Iris pigment epithelial cell (primary cell): ENCODE results near the gene CHI3L2.

ENCODE experiments used
- DNase-seq: peaks from one replicate; pipeline ENCODE4 v3.0.0-alpha.2; 2011; ENCODE audit warnings: low read depth

CHI3L2 gene

DNA sequence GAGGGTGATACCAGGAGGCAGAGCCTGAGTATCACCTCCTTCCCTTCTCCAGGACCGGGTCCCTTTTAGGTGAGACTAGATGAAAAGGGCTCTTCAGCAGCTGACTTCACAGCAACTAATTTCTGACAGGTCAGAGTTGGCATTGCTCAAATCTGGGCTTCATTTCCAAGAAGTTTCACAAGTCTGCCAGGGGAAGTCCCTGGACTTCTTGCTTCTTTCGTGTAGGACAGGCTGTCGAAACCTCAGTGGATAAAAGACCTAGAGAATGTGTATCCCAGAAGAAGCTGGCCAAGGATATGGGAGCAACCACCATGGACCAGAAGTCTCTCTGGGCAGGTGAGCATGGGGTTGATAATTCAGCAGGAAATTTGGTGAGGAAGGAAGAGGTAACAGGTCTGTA lies at the start of gene CHI3L2:
Gene CHI3L2, plus strand, starts transcription at position 280 of the 400 bp plus-strand sequence. Its CDS starts 17 bp downstream, at position 297.
- DNase-seq, result peak; percentile 63

- no peak for DNase-seq
Measured at GRCh38 chr1:111179968-111180533, 47.5 kb upstream of the CHI3L2 start.

GRCh38 chr1:111182052-111182451 lies 45.5 kb upstream of the CHI3L2 start:
- no peak for DNase-seq

DNA sequence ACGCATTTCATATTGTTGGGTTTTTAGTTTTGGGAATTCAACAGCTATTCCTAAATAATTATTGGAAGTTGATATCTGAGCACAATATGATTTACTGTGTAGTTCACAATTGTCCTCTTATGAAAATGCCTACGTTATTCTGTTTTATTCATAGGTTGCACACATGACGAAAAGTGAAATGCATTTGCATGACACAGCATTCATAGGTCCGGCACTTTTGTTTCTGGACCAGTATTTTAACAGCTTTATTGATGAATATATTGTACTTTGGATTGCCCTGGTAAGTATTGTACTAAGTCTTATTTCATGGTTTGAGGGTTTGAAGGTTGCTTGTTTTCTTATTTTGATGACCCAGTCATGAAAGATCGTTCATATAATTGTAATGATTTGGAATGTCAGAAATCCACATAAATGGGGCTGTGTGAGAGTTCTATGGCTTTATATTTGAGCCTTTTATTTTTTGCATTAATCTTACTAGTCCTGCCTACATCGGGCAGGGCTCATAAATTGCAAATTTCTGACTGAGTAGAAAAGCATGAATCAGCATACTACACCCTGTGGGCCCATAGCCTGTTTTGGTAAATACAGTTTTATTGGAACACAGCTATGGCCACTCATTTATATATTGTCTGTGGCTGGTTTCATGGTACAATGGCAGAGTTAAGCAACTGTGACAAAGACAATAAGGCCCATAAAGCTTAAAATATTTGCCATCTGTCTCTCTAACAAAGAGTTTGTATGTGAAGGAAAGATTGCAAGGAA lies 44.0 kb upstream of the CHI3L2 start:
- DNase-seq, result no peak

DNA sequence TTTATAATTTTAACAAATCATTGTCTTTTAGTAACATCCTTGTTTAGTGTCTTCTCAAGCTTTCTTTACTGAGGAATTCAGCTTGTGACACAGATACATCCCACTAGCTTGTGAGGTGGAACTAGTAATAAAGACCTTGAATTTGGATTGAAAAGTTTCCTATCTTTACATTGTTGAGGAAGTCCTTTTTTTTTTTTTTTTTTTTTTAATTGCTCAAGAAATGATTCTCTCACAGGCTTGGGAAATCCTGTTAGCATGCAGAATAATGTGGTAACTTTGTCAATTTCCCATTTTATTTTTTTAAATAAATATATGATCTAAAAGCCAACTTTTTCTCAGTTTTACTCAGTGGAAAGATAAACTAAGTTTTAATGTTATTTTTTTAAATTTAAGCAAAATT lies 42.9 kb upstream of the CHI3L2 start:
- no peak for DNase-seq

- DNase-seq, result peak; percentile 38
Measured at GRCh38 chr1:111190931-111191451, 36.5 kb upstream of the CHI3L2 start.

DNA sequence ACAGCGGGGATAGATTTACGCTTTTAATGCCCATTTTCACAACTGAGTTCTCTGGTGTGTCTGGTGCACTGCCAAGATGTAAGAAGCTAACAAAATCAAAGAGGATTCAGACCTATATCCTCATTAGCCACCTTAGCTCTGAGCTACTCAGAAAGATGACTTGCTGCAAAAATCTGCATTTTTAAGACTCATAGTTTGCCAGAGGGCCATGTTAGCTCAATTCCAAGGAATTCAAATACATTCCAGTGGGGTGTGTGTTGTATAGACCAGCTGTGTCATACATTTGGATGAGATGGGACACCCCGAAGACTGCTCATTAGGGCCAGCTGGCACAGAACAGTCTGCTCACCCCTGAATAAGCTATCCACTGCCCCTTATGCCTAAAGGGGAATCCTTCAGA lies 36.0 kb upstream of the CHI3L2 start:
- peak; percentile 57 for DNase-seq

- no peak for DNase-seq
Measured at GRCh38 chr1:111192074-111192473, 35.4 kb upstream of the CHI3L2 start.

GRCh38 chr1:111192658-111193519 lies 34.6 kb upstream of the CHI3L2 start:
- DNase-seq, result peak; percentile 21

DNA sequence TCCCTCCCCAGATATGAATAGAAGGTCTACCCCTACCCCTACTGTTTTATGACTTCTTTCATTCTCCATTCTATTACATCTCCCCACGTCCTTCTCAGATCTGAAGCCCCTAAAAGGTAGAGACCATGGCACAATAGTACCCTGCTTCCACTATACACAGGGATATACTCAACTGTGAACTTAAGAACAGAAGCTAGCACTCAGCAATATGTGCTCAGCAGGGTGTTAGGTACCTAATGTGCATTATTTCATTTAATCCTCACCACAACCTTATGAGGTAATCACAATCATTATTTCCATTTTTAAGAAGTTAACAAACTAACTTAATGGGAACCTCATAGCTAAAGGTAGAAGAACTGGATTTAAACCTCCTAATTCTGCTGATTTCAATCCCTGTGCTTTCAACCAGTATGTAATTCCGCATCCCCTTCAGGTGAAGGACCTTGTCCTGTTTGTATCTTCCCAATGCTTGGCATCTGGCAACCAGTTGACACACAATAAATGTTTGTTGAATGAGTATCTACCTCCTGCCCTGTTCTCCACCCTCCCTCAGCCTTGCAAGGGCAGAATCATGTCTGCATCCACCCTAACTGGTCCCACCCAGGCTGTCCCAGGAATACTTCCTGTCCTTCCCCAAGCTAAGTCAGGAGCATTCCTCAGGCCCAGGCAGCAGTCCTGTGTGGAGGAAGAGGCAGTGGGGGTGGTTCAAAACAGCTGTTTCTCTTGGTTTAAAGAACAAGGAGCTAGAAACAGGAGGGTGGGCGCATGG lies 33.6 kb upstream of the CHI3L2 start:
- no peak for DNase-seq

- no peak for DNase-seq
Measured at GRCh38 chr1:111195002-111195684, 32.4 kb upstream of the CHI3L2 start.

DNA sequence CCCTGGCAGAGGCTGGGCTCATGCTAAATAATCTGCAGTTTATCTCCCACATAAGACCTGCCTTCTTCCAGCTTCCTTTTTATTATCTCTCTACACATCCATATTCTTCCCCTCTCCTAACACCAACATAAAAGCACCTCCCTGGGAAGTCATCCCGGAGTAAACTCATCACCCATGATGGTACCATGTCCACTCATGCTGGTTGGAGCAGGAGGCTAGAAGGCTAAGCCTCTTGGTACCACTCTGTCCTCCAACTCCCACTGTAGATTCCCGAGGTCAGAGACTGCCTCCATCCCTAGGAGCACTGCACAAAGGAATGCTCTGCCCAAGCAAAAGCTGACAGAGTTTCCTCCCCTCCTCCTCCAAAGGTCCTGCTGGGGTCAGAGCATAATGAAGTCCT lies 31.3 kb upstream of the CHI3L2 start:
- no peak for DNase-seq

GRCh38 chr1:111197598-111198284 lies 29.8 kb upstream of the CHI3L2 start:
- DNase-seq, result peak; percentile 28

DNA sequence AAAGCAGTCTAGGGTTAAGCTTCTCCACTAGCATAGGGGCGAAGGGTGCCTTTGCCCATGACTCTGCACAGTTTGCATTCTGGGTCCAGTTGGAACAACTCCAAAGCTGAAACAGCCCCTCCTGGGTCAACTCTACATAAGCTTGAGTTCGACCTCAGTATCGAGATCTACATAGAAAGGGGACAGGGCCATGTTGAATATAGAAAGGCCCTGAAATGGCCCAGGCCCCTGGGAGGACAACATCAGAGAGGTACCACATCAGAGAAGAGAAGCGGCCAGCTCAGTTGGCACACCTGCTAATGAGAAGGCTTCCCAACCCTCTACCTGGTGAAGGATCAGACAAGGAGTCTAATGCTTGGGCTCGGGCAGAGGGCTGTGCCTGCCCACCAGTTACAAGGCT lies 28.7 kb upstream of the CHI3L2 start:
- DNase-seq, result no peak

- DNase-seq, result no peak
Measured at GRCh38 chr1:111199329-111199728, 28.2 kb upstream of the CHI3L2 start.

- DNase-seq, result no peak
Measured at GRCh38 chr1:111199881-111200801, 27.4 kb upstream of the CHI3L2 start, which contains the start of gene DENND2D. TSS of gene DENND2D (minus strand) at chr1:111200646. CDS start at chr1:111200459, 187 bp downstream.

- no peak for DNase-seq
Measured at GRCh38 chr1:111200802-111201161, 26.7 kb upstream of the CHI3L2 start.

DNA sequence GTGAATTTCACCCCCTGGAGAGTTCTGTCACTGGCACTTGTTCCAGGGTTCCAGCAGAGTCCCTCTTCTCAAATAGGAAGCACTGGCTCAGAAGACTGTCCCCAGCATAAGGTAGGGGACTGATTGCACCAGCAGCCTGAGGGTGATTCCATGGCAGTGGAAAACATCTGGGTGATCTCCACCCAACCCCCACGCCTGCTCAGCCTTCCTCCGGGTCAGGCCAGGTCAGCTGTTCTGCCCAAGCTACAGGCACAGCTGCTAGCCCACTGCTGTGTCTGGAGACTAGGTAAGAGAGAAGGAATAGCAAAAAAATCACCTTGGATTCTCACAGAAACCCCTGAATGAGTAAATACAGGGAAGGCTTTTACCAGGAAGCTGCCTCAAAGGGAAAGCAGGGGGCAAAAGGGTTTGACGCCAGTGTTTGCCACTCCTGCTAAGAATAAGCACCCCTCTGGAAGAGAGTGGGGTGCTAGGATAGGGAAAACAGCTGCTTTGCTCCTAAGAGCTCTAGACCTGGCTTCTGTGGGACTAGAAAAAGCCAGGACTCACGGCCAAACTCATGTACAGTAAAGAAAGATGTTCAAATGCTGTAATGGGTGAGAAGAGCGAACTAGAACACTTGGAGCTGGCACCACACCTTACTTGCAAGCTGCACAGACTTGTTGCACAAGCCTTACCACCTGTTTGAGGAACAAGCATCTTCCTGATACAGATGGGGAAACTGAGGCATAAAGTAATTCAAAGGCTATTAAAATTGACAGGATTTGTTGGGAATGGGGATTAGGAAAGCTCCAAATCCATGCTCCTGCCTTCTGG lies 26.0 kb upstream of the CHI3L2 start:
- no peak for DNase-seq

DNA sequence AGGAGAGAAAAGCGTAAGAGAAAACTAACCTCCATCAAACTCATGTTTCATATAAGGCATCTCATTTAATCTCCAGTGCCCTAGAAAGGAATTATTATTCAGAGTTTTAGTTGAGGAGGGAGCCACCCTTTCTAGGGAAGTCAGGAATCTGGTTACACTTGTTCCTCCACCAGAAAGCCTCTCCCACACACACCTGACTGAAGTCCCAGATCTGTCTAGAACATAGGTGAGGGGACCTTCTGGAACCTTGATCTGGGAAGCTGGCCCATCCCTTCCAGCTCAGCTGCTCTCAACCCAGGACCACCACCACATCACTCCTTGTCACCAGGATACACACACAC lies 25.2 kb upstream of the CHI3L2 start:
- no peak for DNase-seq
